B cell (primary cell): ENCODE measurements around the gene SLC9A9. TPM values are rescaled to one million over a fixed set of nuclear protein-coding genes. Genes with fewer than 3 reads are reported as not detected.

Experiments
- ATAC-seq: fragments of 200-7000 bp; cut with Tn5 transposase; one replicate; pipeline ENCODE4 v1.10.0; 2021; ENCODE audit warnings: low read depth, mild to moderate bottlenecking, moderate number of reproducible peaks, moderate library complexity
- CTCF ChIA-PET: fragments of 350-600 bp; sonication (Branson Sonifier 250); formaldehyde crosslinking; loops from one replicate; lab custom pipeline; 2021; ENCODE audit warnings: antibody characterized with exemption, inconsistent platforms; lab: Charles Lee
- POLR2A ChIA-PET: fragments of 350-600 bp; sonication (Branson Sonifier 250); formaldehyde crosslinking; loops from one replicate; lab custom pipeline; 2021; ENCODE audit warnings: antibody characterized with exemption; lab: Charles Lee
- DNase-seq: peaks from one replicate; pipeline ENCODE4 v3.0.0; 2013
- H2AFZ ChIP-seq: 2 replicates; pipeline ENCODE4 v1.6.1; 2012; ENCODE audit warnings: mild to moderate bottlenecking, low read depth, low read length; ENCODE audit not compliant: insufficient read depth, poor library complexity, severe bottlenecking
- H3K27ac ChIP-seq, 2 donors: 1 replicate in 1 of 2; 2 replicates in 1 of 2; pipeline ENCODE4 v1.5.1; 2012 to 2013; ENCODE audit warnings: low read length in 2 of 2, mild to moderate bottlenecking in 2 of 2, moderate library complexity in 1 of 2
- H3K27me3 ChIP-seq, 4 experiments: fragments of 200-600 bp in 1 of 4; sonication (generic) in 1 of 4; replicated peaks in 1 of 4; 1 replicate in 2 of 4; 2 replicates in 2 of 4; pipeline versions ENCODE4 v1.6.1 to v1.7.0; 2013 to 2016; ENCODE audit warnings: low read length in 3 of 4, mild to moderate bottlenecking in 2 of 4, mixed read lengths in 1 of 4, moderate library complexity in 1 of 4; ENCODE audit not compliant: insufficient read depth in 4 of 4, control insufficient read depth in 3 of 4; ENCODE audit errors: control extremely low read depth in 1 of 4
- H3K36me3 ChIP-seq, 2 experiments: replicated peaks in 1 of 2; 1 replicate in 1 of 2; 2 replicates in 1 of 2; pipeline versions ENCODE4 v1.6.1 to v1.7.1; 2013; ENCODE audit warnings: low read length in 1 of 2; ENCODE audit not compliant: insufficient read depth in 2 of 2, control insufficient read depth in 1 of 2; ENCODE audit errors: control extremely low read depth in 1 of 2, extremely low read depth in 1 of 2
- H3K4me1 ChIP-seq, 2 donors: fragments of 200-600 bp in 1 of 2; sonication (generic) in 1 of 2; 1 replicate in 1 of 2; 2 replicates in 1 of 2; pipeline versions ENCODE4 v1.5.1 to v1.6.1; 2013 to 2017; ENCODE audit warnings: low read length in 2 of 2; ENCODE audit not compliant: control insufficient read depth in 2 of 2, insufficient read depth in 2 of 2
- H3K4me2 ChIP-seq: replicated peaks from 2 replicates; pipeline ENCODE3; 2012; ENCODE audit warnings: mild to moderate bottlenecking, low read depth, low read length; ENCODE audit not compliant: poor library complexity, severe bottlenecking
- H3K4me3 ChIP-seq, 5 experiments: fragments of 200-600 bp in 1 of 5; sonication (generic) in 1 of 5; 1 replicate in 3 of 5; 2 replicates in 2 of 5; pipeline versions ENCODE4 v1.5.1 to v1.7.0; 2011 to 2016; ENCODE audit warnings: low read length in 4 of 5, mild to moderate bottlenecking in 4 of 5, low read depth in 2 of 5, control low read depth in 1 of 5, moderate library complexity in 1 of 5; ENCODE audit not compliant: insufficient read depth in 1 of 5; ENCODE audit errors: control extremely low read depth in 1 of 5, extremely low read depth in 1 of 5
- H3K79me2 ChIP-seq: fragments of 200-600 bp; sonication (generic); one replicate; pipeline ENCODE4 v1.6.0; 2016; ENCODE audit warnings: low read length; ENCODE audit not compliant: control insufficient read depth, insufficient read depth
- H3K9ac ChIP-seq: fragments of 200-600 bp; sonication (generic); 2 replicates; pipeline ENCODE4 v1.6.1; 2017; ENCODE audit warnings: mild to moderate bottlenecking, low read length, moderate library complexity
- H3K9me3 ChIP-seq, 3 donors: one replicate each; pipeline versions ENCODE4 v1.6.1 to v1.7.1; 2013; ENCODE audit warnings: low read length in 2 of 3; ENCODE audit not compliant: control insufficient read depth in 2 of 3, insufficient read depth in 1 of 3; ENCODE audit errors: control extremely low read depth in 1 of 3
- H4K20me1 ChIP-seq: 2 replicates; pipeline ENCODE4 v1.6.0; 2012; ENCODE audit warnings: mild to moderate bottlenecking, low read length; ENCODE audit not compliant: insufficient read depth, control insufficient read depth, poor library complexity, severe bottlenecking
- H3K27ac Mint-ChIP-seq: one replicate; pipeline ENCODE4 v1.8.0; 2021; ENCODE audit warnings: mixed read lengths
- H3K27me3 Mint-ChIP-seq: one replicate; pipeline ENCODE4 v1.8.0; 2021; ENCODE audit warnings: mixed read lengths
- H3K4me1 Mint-ChIP-seq: one replicate; pipeline ENCODE4 v1.8.0; 2021; ENCODE audit warnings: mixed read lengths
- H3K4me3 Mint-ChIP-seq: one replicate; pipeline ENCODE4 v1.8.0; 2021; ENCODE audit warnings: mixed read lengths
- H3K9me3 Mint-ChIP-seq: one replicate; pipeline ENCODE4 v1.8.0; 2022; ENCODE audit warnings: mixed read lengths; ENCODE audit not compliant: insufficient read depth
- CTCF ChIP-seq: fragments of 200-600 bp; IDR thresholded peaks from one replicate; pipeline ENCODE4 v1.8.0; 2022; ENCODE audit warnings: antibody characterized with exemption, mild to moderate bottlenecking
- EZH2 ChIP-seq: IDR thresholded peaks from 2 replicates; pipeline ENCODE4 v1.6.1; 2012; ENCODE audit warnings: borderline replicate concordance, low read depth, mild to moderate bottlenecking, moderate library complexity, low read length; ENCODE audit not compliant: insufficient read depth, poor library complexity, severe bottlenecking
- WGBS: methylation state at CpG from one replicate; pipeline ENCODE4 v1.1.5; 2013; ENCODE audit warnings: missing lambda C conversion rate; ENCODE audit not compliant: insufficient coverage; 5-methylcytosine and 5-hydroxymethylcytosine counted together
- intact Hi-C: fragments of 100-400 bp; cut with micrococcal nuclease; formaldehyde crosslinking; loops from one replicate; pipeline ENCODE4 v1.10.0; 2022
- polyA plus RNA-seq: library from polyadenylated mRNA; depleted of rRNA; stranded (reverse); fragments of >200 nt; gene quantifications from 2 replicates; pipeline ENCODE4 v1.2.3, GENCODE V29; 2012
- total RNA-seq, 2 donors: library from RNA; stranded (reverse); fragments of 120-200 nt in 1 of 2; gene quantifications; 1 replicate in 1 of 2; 2 replicates in 1 of 2; pipeline versions ENCODE4 v1.2.3 to v1.2.4, GENCODE V29; 2013 to 2022

Gene SLC9A9
- total and polyA plus RNA-seq, 2 donors (not counting 1 experiment from before 2014, with no cell fraction given): 7.7 to 17.3 TPM

- peaks cover 0 to 2% (median 1%) of the 10 kb centered on the region in 3 donors for H3K9me3 ChIP-seq
- no peak overlapping the region for H3K4me2 ChIP-seq
- intact Hi-C loops: no loop called here
- ChIA-PET CTCF (interaction anchor here (1.2 to 1.6 kb wide), 2 partner anchors 8 to 21 kb away, joined by 3 read pairs; no protein-coding TSS in a partner anchor), POLR2A (no interaction called here)
- ATAC-seq (no peak), DNase-seq (no peak)
- H3K27me3 ChIP-seq: no peaks in the 10 kb centered on the region
- no peak overlapping the region for H3K27ac ChIP-seq
- peaks cover 0 to 8% of the 10 kb centered on the region in 2 donors for H3K4me1 ChIP-seq
- H3K79me2 ChIP-seq: no peaks in the 10 kb centered on the region
- no peaks in the 10 kb centered on the region for H4K20me1 ChIP-seq
- H3K4me3 ChIP-seq: no peak overlapping the region
- peaks cover 0 to 1% of the 10 kb centered on the region in 2 experiments for H3K36me3 ChIP-seq
- no peak overlapping the region for H3K9ac ChIP-seq
- Mint-ChIP-seq H3K27me3 (no peaks in the 10 kb centered on the region), H3K4me1 (peaks cover 16% of the 10 kb centered on the region), H3K27ac (no peak overlapping the region), H3K4me3 (no peak overlapping the region), H3K9me3 (peaks cover 2% of the 10 kb centered on the region)
- TF ChIP-seq CTCF (no peak), EZH2 (no peak)
- WGBS: no CpG with 5 or more reads among the region's 2 CpGs
- H2AFZ ChIP-seq: no peak overlapping the region
Measured at GRCh38 chr3:143361589-143361988, 486.7 kb downstream of the SLC9A9 start.

- CTCF ChIA-PET: no interaction called here
Measured at GRCh38 chr3:143360244-143360643, 488.0 kb downstream of the SLC9A9 start.

More at GRCh38 chr3:143360244-143360643, 488.0 kb downstream of the SLC9A9 start:
- Mint-ChIP-seq H3K27ac (no peak overlapping the region), H3K4me3 (no peak overlapping the region), H3K27me3 (no peaks in the 10 kb centered on the region), H3K9me3 (peaks cover 2% of the 10 kb centered on the region), H3K4me1 (peaks cover 16% of the 10 kb centered on the region)
- intact Hi-C loops: no loop called here
- DNase-seq: no peak
- Histone ChIP-seq H3K4me1 (peaks cover 0 to 8% of the 10 kb centered on the region in 2 donors), H3K9me3 (peaks cover 0 to 2% (median 1%) of the 10 kb centered on the region in 3 donors), H2AFZ (no peak overlapping the region), H3K4me2 (no peak overlapping the region), H3K4me3 (no peak overlapping the region), H3K27ac (no peak overlapping the region), H3K36me3 (peaks cover 0 to 1% of the 10 kb centered on the region in 2 experiments), H3K79me2 (no peaks in the 10 kb centered on the region), H4K20me1 (no peaks in the 10 kb centered on the region), H3K9ac (no peak overlapping the region), H3K27me3 (no peaks in the 10 kb centered on the region)
- POLR2A ChIA-PET: no interaction called here
- no peak for ATAC-seq
- WGBS: 80% methylated on average over 1 of the region's 2 CpGs
- no peak for TF ChIP-seq CTCF
- TF ChIP-seq EZH2: no peak
